K562 (cell line): ENCODE data around the gene CCDC88C. TPM values are rescaled to one million over a fixed set of nuclear protein-coding genes. Genes with fewer than 3 reads are reported as not detected.

Experiments
- ATAC-seq: fragments of 200-7000 bp; cut with Tn5 transposase; 3 replicates; pipeline ENCODE4 v1.9.1; 2020; ENCODE audit warnings: moderate library complexity
- BruUV-seq: library from RNA; stranded (reverse); fragments of 400-500 nt; replicated peaks from 2 replicates; lab custom pipeline; 2021; lab: Mats Ljungman, UMichigan
- CTCF ChIA-PET: fragments of 300-600 bp; formaldehyde crosslinking; extraction: SDS; loops from one replicate; lab custom pipeline; 2021; ENCODE audit warnings: low intra/inter-chr PET ratio; lab: Yijun Ruan, JAX
- POLR2A ChIA-PET: fragments of 300-600, 350-650 bp; sonication (Branson Sonifier 250); formaldehyde crosslinking; extraction: SDS; loops from one replicate; lab custom pipeline; 2021; ENCODE audit warnings: antibody characterized with exemption, inconsistent platforms; lab: Yijun Ruan, JAX
- DNase-seq, 4 experiments: peaks; one replicate each; pipeline versions ENCODE4 v3.0.0 to v3.0.0-alpha.2; 2011 to 2018; ENCODE audit warnings: low spot score in 3 of 4, mixed read lengths in 3 of 4; ENCODE audit errors: extremely low read depth in 1 of 4
- FAIRE-seq: peaks from 2 replicates; lab custom pipeline; 2011; peaks lifted over from hg19 to GRCh38; lab: Jason Lieb, UNC
- H2AFZ ChIP-seq: 2 replicates; pipeline ENCODE4 v1.6.0; 2011; ENCODE audit warnings: low read depth, low read length, control low read depth, inconsistent platforms
- H3K27ac ChIP-seq: fragments of 200-600 bp; 3 replicates; pipeline ENCODE4 v1.8.0; 2011; ENCODE audit warnings: low read depth, mild to moderate bottlenecking, control low read depth, inconsistent platforms, low read length, moderate library complexity, mixed read lengths; ENCODE audit errors: extremely low read depth
- H3K27me3 ChIP-seq, 2 experiments: fragments of 300-600 bp in 1 of 2; 2 replicates in 1 of 2; 3 replicates in 1 of 2; pipeline versions ENCODE4 v1.6.0 to v1.8.0; 2011; ENCODE audit warnings: inconsistent platforms in 2 of 2, low read length in 2 of 2, mild to moderate bottlenecking in 1 of 2, mixed read lengths in 1 of 2, moderate library complexity in 1 of 2; ENCODE audit not compliant: control insufficient read depth in 2 of 2, insufficient read depth in 2 of 2
- H3K36me3 ChIP-seq: fragments of 300-600 bp; 3 replicates; pipeline ENCODE4 v1.8.0; 2011; ENCODE audit warnings: mild to moderate bottlenecking, low read length, inconsistent platforms; ENCODE audit not compliant: control insufficient read depth, insufficient read depth
- H3K4me1 ChIP-seq, 2 experiments: fragments of 200-600 bp in 1 of 2; replicated peaks in 1 of 2; 2 replicates in 1 of 2; 3 replicates in 1 of 2; pipeline versions ENCODE4 v1.5.1 to v1.8.0; 2011; ENCODE audit warnings: inconsistent platforms in 2 of 2, low read length in 2 of 2, mild to moderate bottlenecking in 1 of 2, mixed read lengths in 1 of 2, moderate library complexity in 1 of 2; ENCODE audit not compliant: control insufficient read depth in 2 of 2, insufficient read depth in 2 of 2
- H3K4me2 ChIP-seq: 2 replicates; pipeline ENCODE4 v1.6.1; 2011; ENCODE audit warnings: low read length, control low read depth, inconsistent platforms, mixed read lengths; ENCODE audit not compliant: insufficient read depth
- H3K4me3 ChIP-seq: fragments of 200-600 bp; sonication (generic), shearing (Covaris generic); 2 replicates; pipeline ENCODE4 v1.5.1; 2016; ENCODE audit warnings: control low read depth, inconsistent platforms
- H3K79me2 ChIP-seq: fragments of 200-600 bp; 3 replicates; pipeline ENCODE4 v1.8.0; 2011; ENCODE audit warnings: low read length, inconsistent platforms; ENCODE audit not compliant: control insufficient read depth, insufficient read depth
- H3K9ac ChIP-seq, 2 experiments: 2 replicates each; pipeline versions ENCODE4 v1.6.0 to v1.6.1; 2011; ENCODE audit warnings: low read depth in 2 of 2, low read length in 2 of 2, control low read depth in 1 of 2, inconsistent platforms in 1 of 2, mild to moderate bottlenecking in 1 of 2, mixed read lengths in 1 of 2; ENCODE audit not compliant: insufficient read depth in 1 of 2
- H3K9me1 ChIP-seq: one replicate; pipeline ENCODE4 v1.6.0; 2011; ENCODE audit warnings: inconsistent platforms, mild to moderate bottlenecking, low read length, moderate library complexity; ENCODE audit not compliant: control insufficient read depth, insufficient read depth
- H3K9me3 ChIP-seq: replicated peaks from 2 replicates; pipeline ENCODE4 v1.5.1; 2011; ENCODE audit warnings: low read depth, low read length, inconsistent platforms; ENCODE audit not compliant: control insufficient read depth, insufficient read depth
- H4K20me1 ChIP-seq: replicated peaks from 2 replicates; pipeline ENCODE4 v1.6.1; 2011; ENCODE audit warnings: low read length, inconsistent platforms, mixed read lengths; ENCODE audit not compliant: control insufficient read depth, insufficient read depth
- ARNT ChIP-seq, 2 experiments: fragments of 450-650 bp; IDR thresholded peaks; 2 replicates each; pipeline ENCODE4 v1.6.1; 2016; ENCODE audit warnings: mild to moderate bottlenecking in 1 of 2
- CHD4 ChIP-seq: fragments of 200-600 bp; sonication (generic); IDR thresholded peaks from 3 replicates; pipeline ENCODE4 v1.6.1; 2012; ENCODE audit warnings: low read depth, mild to moderate bottlenecking, mixed read lengths, low read length, inconsistent platforms; ENCODE audit not compliant: insufficient read depth, insufficient replicate concordance, poor library complexity, severe bottlenecking
- CREB3 ChIP-seq: fragments of 450-650 bp; conservative IDR thresholded peaks from 2 replicates; pipeline ENCODE4 v1.6.1; 2016; ENCODE audit warnings: missing genetic modification characterization, low read depth, mild to moderate bottlenecking, missing compliant biosample characterization, moderate library complexity
- FOXJ3 ChIP-seq: sonication (generic); formaldehyde crosslinking; IDR thresholded peaks from 2 replicates; pipeline ENCODE4 v1.4.0; 2020; ENCODE audit warnings: mild to moderate bottlenecking, missing genetic modification reagents
- JUN ChIP-seq, 2 experiments: sonication (generic) in 1 of 2; formaldehyde crosslinking in 1 of 2; IDR thresholded peaks; 2 replicates each; pipeline versions ENCODE4 v1.6.1 to v1.8.0; 2012 to 2022; ENCODE audit warnings: borderline replicate concordance in 2 of 2, mild to moderate bottlenecking in 2 of 2, improper control_type of control experiment in 1 of 2, low read depth in 1 of 2, low read length in 1 of 2, missing genetic modification reagents in 1 of 2
- MYBL2 ChIP-seq, 2 experiments: fragments of 450-650 bp in 1 of 2; sonication (generic) in 1 of 2; formaldehyde crosslinking in 1 of 2; IDR thresholded peaks; 2 replicates each; pipeline versions ENCODE4 v1.6.1 to v1.8.1; 2017 to 2022; ENCODE audit warnings: borderline replicate concordance in 1 of 2, inconsistent platforms in 1 of 2, low read depth in 1 of 2, mild to moderate bottlenecking in 1 of 2, missing genetic modification reagents in 1 of 2, moderate library complexity in 1 of 2
- RBM34 ChIP-seq: fragments of 200-400 bp; formaldehyde crosslinking; IDR thresholded peaks from 2 replicates; pipeline ENCODE4 v1.6.1; 2018; ENCODE audit warnings: low read length, borderline replicate concordance; ENCODE audit not compliant: insufficient read depth
- RREB1 ChIP-seq: fragments of 250-450 bp; sonication (Bioruptor Pico); IDR thresholded peaks from 2 replicates; pipeline ENCODE4 v1.4.0; 2020
- ZNF431 ChIP-seq: sonication (generic); formaldehyde crosslinking; IDR thresholded peaks from 2 replicates; pipeline ENCODE4 v1.8.0; 2022; ENCODE audit warnings: mild to moderate bottlenecking, missing genetic modification reagents
- ZNF589 ChIP-seq: fragments of 200-800 bp; sonication (Bioruptor generic); IDR thresholded peaks from 2 replicates; pipeline ENCODE4 v1.6.1; 2016; ENCODE audit warnings: low read depth, missing genetic modification characterization, missing compliant biosample characterization
- ZNF707 ChIP-seq: fragments of 250-450 bp; sonication (Bioruptor Pico); conservative IDR thresholded peaks from 2 replicates; pipeline ENCODE4 v1.8.0; 2022; ENCODE audit warnings: inconsistent platforms, mild to moderate bottlenecking, moderate library complexity
- WGBS: fragments of 100-300 bp; shearing (Covaris generic); methylation state at CpG from one replicate; pipeline ENCODE4 v1.1.6; 2016; ENCODE audit warnings: low coverage, mixed read lengths; ENCODE audit not compliant: insufficient coverage; ENCODE audit errors: missing lambda C conversion rate; 5-methylcytosine and 5-hydroxymethylcytosine counted together
- in situ Hi-C: fragments of 300-500 bp; cut with MboI; formaldehyde crosslinking; loops from 4 replicates; pipeline ENCODE4 v1.15.0; 2018; ENCODE audit warnings: inconsistent platforms, mixed read lengths
- intact Hi-C: fragments of 100-400 bp; cut with micrococcal nuclease; formaldehyde crosslinking; loops from 2 replicates; pipeline ENCODE4 v1.14.2; 2022
- polyA plus RNA-seq, 8 experiments: library from polyadenylated mRNA; depleted of rRNA in 4 of 8; stranded (reverse) in 5 of 8; unstranded in 3 of 8; fragments of >200 nt; fragmentation: Nextera tagmentation in 2 of 8; fragmentation: Illumina TruSeq in 1 of 8; extraction: Ambion mirVana in 2 of 8; extraction: Trizol in 1 of 8; gene quantifications; 2 replicates each; pipeline versions ENCODE4 v1.2.1 to v1.2.3, GENCODE V29; 2011 to 2014; ENCODE audit warnings: inconsistent platforms in 1 of 8, missing spikeins in 1 of 8
- total RNA-seq, 7 experiments: library from RNA; depleted of rRNA in 6 of 7; stranded (reverse); fragments of >200 nt in 6 of 7; fragmentation: Illumina TruSeq in 2 of 7; extraction: Trizol in 2 of 7; gene quantifications; 2 replicates each; pipeline versions ENCODE4 v1.2.1 to v1.2.3, GENCODE V29; 2011 to 2021; ENCODE audit warnings: low replicate concordance in 1 of 7

The CCDC88C gene
- total and polyA plus RNA-seq, 9 of the 15 experiments (the other 6 are each of a cell fraction or from before 2014, with no cell fraction given): 0.62 to 22.5 (median 10.7) TPM

GRCh38 chr14:91300957-91301356, 116.7 kb downstream of the CCDC88C start (continued):
- no peak for TF ChIP-seq ZNF589 (CRISPR knock-in tag)

- DNase-seq (no peak), FAIRE-seq (no peak), ATAC-seq (no peak)
- Histone ChIP-seq H3K79me2 (no peaks in the 10 kb centered on the region), H3K27ac (no peak overlapping the region), H3K4me2 (no peak overlapping the region), H3K36me3 (peaks cover 60% of the 10 kb centered on the region; the same call in 2 of the 3 replicates), H3K4me1 (peaks cover 4 to 15% of the 10 kb centered on the region in 2 experiments; a peak in 2 of 5 replicates), H3K4me3 (no peak overlapping the region), H3K9me1 (no peaks in the 10 kb centered on the region), H3K9ac (no peak overlapping the region; a peak in 1 of 4 replicates), H3K27me3 (no peaks in the 10 kb centered on the region), H2AFZ (no peak overlapping the region), H3K9me3 (no peaks in the 10 kb centered on the region), H4K20me1 (no peaks in the 10 kb centered on the region)
- BruUV-seq: no TSS peak
- ChIA-PET POLR2A (no interaction called here), CTCF (no interaction called here)
- in situ Hi-C loops: no loop called here
- 80% methylated on average over 8 of the region's 10 CpGs for WGBS
- intact Hi-C loops: no loop called here
- TF ChIP-seq ARNT (IDR thresholded peaks at IDR 0.05): no peak
- no peak for TF ChIP-seq ZNF431 (CRISPR knock-in tag)
- TF ChIP-seq RBM34: no peak
- no peak for TF ChIP-seq JUN (IDR thresholded peaks at IDR 0.05; ENCODE audit: borderline replicate concordance, low read depth, low read length)
- no peak for TF ChIP-seq JUN (CRISPR knock-in tag; IDR thresholded peaks at IDR 0.05; ENCODE audit: borderline replicate concordance)
- TF ChIP-seq CHD4: no peak
- TF ChIP-seq FOXJ3 (CRISPR knock-in tag): no peak
- no peak for TF ChIP-seq RREB1 (CRISPR knock-in tag)
- no peak for TF ChIP-seq MYBL2 (IDR thresholded peaks at IDR 0.05; ENCODE audit: low read depth)
- no peak for TF ChIP-seq MYBL2 (CRISPR knock-in tag; IDR thresholded peaks at IDR 0.05; ENCODE audit: borderline replicate concordance)
- TF ChIP-seq ZNF707 (CRISPR knock-in tag): no peak
- no peak for TF ChIP-seq CREB3 (tag)
Measured at GRCh38 chr14:91300283-91300895, 117.2 kb downstream of the CCDC88C start.
